Measurements from ENCODE around the gene PCSK7.
"Not testable (repeated sequence)": the region's sequence is repeated elsewhere in the genome, so short reads cannot be mapped to it uniquely, and the experiment has no call there.

The PCSK7 gene, protein sequence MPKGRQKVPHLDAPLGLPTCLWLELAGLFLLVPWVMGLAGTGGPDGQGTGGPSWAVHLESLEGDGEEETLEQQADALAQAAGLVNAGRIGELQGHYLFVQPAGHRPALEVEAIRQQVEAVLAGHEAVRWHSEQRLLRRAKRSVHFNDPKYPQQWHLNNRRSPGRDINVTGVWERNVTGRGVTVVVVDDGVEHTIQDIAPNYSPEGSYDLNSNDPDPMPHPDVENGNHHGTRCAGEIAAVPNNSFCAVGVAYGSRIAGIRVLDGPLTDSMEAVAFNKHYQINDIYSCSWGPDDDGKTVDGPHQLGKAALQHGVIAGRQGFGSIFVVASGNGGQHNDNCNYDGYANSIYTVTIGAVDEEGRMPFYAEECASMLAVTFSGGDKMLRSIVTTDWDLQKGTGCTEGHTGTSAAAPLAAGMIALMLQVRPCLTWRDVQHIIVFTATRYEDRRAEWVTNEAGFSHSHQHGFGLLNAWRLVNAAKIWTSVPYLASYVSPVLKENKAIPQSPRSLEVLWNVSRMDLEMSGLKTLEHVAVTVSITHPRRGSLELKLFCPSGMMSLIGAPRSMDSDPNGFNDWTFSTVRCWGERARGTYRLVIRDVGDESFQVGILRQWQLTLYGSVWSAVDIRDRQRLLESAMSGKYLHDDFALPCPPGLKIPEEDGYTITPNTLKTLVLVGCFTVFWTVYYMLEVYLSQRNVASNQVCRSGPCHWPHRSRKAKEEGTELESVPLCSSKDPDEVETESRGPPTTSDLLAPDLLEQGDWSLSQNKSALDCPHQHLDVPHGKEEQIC

DNA sequence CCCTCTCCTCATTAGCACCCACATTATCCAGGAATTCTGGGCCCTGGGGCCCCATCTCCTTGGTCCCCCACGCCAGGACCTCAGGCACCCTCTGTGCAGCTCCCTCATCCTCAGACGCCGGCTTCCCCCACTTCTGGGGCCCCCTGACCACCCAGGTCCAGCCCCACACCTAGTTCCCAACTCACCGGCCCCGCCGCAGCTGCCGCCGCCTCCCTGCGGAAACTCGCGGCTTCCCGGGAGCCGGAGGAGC is at the start of gene PCSK7:
Gene PCSK7, minus strand, starts transcription at position 232 of the 250 bp plus-strand sequence. CDS start 2,229 bp downstream, outside the sequence.
- no peak for DNase-seq

DNA sequence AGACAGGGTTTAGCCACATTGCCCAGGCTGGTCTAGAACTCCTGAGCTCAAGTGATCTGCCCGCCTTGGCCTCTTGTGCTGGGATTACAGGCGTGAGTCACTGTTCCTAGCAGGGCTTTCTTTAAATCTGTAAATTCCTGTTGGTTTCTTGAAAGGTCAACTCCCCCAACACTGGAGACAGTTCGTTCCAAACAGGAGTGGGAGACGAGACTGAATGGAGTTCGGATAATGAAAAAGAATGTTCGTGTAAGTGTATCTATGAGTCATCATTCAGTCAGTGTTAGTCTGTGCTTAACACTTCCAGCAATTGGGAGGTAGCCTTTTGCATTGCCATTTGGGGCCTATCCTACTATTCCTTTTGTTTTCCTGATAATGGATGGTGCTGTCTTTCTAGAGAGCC is 49.3 kb upstream of the PCSK7 start:
- DNase-seq = no peak

DNA sequence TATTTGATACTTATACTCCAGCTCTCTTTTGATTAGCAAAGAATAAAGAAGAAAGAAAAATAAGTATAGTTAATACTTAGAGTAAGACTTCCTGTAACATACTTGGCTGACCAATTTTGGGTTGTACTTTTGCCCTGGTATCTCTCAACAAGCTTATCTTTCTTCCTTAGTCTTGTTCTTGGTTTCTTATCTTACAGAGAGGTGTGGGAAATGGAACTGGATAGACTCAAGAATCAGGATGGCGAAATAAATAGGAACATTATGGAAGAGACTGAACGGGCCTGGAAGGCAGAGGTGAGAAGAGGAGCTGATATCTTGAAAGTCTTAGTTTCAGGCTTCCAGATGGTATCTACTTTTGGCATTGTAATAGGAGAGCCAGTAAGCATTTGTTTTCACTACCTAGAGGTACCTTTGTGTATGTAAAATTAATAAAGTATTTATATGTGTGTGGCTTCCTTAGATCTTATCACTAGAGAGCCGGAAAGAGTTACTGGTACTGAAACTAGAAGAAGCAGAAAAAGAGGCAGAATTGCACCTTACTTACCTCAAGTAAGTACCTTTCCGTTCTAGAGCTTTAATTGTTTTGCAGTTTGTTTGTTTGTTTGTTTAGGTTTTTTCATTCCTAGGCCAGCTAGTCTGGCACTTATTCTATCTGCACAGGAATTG is 48.0 kb upstream of the PCSK7 start:
- no peak for DNase-seq

- no peak for DNase-seq
Measured at GRCh38 chr11:117278347-117278746, 46.5 kb upstream of the PCSK7 start.

GRCh38 chr11:117273550-117274289 is 41.8 kb upstream of the PCSK7 start:
- DNase-seq = no peak

- DNase-seq = not testable (repeated sequence)
Measured at GRCh38 chr11:117272175-117272574, 40.3 kb upstream of the PCSK7 start.

- no peak for DNase-seq
Measured at GRCh38 chr11:117271208-117271607, 39.3 kb upstream of the PCSK7 start.

DNA sequence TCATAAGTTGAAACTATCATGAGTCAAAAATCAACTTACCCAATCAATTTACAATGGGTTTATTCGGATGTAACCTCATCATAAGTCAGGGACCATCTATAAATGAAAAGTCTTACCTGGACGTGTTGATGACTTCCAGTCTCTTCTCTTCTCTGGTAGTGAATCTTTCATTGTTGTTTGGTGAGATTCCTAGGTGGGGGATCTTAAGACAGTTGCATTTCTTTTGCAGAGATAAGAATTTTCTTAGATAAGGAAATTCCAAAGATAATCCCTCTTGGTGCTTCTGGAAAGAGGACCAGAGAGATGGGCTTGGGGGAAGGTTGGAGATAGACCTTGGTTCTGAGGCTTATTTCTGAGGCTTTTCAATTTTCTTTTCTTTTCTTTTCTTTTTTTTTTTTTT is 38.0 kb upstream of the PCSK7 start:
- DNase-seq = no peak

- no peak for DNase-seq
Measured at GRCh38 chr11:117265745-117266144, 33.9 kb upstream of the PCSK7 start.

DNA sequence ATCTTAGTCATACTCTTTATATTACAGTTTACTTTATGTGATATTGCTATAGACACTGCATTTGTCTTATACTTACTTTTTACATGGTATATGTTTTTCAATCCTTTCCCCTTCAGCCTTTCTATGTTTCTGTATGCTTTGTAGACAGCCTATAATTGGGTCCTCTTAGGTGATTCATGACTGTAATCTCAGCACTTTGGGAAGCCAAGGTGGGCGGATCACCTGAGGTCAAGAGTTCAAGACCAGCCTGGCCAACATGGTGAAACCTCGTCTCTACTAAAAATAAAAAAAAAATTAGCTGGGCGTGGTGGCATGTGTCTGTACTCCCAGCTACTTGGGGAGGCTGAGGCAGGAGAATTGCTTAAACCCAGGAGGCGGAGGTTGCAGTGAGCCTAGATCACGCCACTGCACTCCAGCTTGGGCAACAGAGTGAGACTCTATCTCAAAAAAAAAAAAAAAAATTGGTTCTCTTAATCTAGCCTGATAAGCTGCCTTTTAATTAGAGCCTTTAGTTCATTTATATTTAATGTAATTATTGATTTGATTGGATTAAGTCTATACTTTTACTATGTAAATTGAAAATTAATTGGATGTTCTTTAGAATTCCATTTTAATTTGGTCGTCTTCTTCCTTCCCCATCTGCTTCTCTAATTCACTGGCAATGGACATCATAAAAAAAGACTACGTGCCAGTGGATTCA is 32.9 kb upstream of the PCSK7 start:
- DNase-seq = not testable (repeated sequence)

- no peak for DNase-seq
Measured at GRCh38 chr11:117259417-117259816, 27.5 kb upstream of the PCSK7 start.

GRCh38 chr11:117258576-117258975 is 26.7 kb upstream of the PCSK7 start:
- DNase-seq = no peak

- no peak for DNase-seq
Measured at GRCh38 chr11:117256573-117256972, 24.7 kb upstream of the PCSK7 start.

DNA sequence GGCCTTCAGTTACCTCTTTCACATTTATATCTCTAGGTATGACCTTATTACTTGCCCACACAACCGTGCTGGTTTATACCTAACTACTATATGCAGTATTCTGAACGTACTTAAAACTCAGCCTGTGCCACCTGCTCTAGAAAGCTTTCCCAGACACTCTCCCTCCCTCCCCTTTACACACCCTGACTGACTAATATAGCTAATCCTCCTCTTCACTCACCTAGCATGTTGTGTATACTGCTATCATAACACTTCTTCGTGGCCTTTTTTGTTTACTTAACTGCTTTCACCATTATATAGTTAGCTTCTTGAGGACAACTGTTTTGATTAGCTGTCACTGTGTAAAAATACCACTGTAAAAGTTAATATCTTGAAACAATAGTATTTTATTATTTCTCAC is 24.1 kb upstream of the PCSK7 start:
- DNase-seq = no peak

- DNase-seq = no peak
Measured at GRCh38 chr11:117251506-117251905, 19.6 kb upstream of the PCSK7 start.

- no peak for DNase-seq
Measured at GRCh38 chr11:117249571-117249970, 17.7 kb upstream of the PCSK7 start.

GRCh38 chr11:117248341-117248740 is 16.5 kb upstream of the PCSK7 start:
- DNase-seq = no peak

GRCh38 chr11:117239295-117239694 is 7.4 kb upstream of the PCSK7 start:
- no peak for DNase-seq

DNA sequence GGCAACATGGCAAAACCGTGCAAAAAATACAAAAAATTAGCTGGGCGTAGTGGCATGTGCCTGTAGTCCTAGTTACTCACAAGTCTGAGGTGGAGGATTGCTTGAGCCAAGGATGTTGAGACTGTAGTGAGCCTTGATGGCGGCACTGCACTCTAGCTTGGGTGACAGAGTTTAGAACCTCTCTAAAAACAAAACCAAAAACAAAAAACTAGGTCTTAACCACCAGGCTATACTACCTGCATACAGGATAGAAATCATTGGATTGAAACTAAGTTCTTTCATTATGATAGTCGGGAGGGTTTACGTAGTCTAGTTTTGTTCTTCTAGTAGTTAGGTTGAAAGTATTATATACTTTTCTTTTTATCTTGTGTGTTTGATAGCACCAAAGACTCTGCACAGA is 6.3 kb upstream of the PCSK7 start:
- no peak for DNase-seq

GRCh38 chr11:117232911-117233409 is 1.1 kb upstream of the PCSK7 start:
- no peak for DNase-seq

GRCh38 chr11:117232092-117232878 is 412 bp upstream of the PCSK7 start, which contains the start of gene RNF214:
Gene RNF214, plus strand, starts transcription at chr11:117232671. Its CDS starts 1,602 bp downstream, at chr11:117234273.
- peak; percentile 57 for DNase-seq
